Peyer's patch (tissue), 4 donors: ENCODE data around the gene DPEP2.

Experiments used
- POLR2A ChIP-seq, 2 donors: fragments of 450-650 bp; IDR thresholded peaks; one replicate each; pipeline ENCODE4 v1.5.1; 2017; ENCODE audit warnings: antibody characterized with exemption in 2 of 2, mild to moderate bottlenecking in 2 of 2, moderate library complexity in 2 of 2
- TF ChIP-seq, protein P1 (sequence below), 6 experiments: fragments of 450-650 bp in 4 of 6; fragments of 200-600 bp in 2 of 6; sonication (generic) in 1 of 6; IDR thresholded peaks; one replicate each; pipeline ENCODE4 v1.5.1; 2017 to 2019; ENCODE audit warnings: antibody characterized with exemption in 6 of 6, mild to moderate bottlenecking in 3 of 6, moderate library complexity in 1 of 6

DNA sequence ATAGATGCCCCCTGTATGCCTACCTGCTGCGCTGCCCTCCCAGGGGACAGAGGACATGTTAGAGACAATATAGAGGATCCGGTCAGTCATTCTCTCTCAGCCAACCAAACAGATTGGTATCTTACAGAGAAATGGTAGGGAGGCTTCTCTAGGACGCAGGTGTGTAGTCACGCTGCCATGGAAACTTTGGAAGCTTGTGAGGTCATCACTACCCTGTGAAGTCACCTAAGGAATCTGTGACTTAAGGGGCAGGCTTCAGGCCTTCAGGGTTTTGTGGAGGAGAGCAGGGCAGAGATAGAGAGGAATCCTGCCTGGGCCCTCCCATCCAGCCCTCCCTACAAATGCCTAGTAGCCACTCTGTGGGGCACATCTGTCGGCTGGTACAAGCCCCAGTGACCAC, 16.4 kb upstream of the DPEP2 start, which contains the start of gene DPEP2NB:
- TF ChIP-seq, protein P1, sequence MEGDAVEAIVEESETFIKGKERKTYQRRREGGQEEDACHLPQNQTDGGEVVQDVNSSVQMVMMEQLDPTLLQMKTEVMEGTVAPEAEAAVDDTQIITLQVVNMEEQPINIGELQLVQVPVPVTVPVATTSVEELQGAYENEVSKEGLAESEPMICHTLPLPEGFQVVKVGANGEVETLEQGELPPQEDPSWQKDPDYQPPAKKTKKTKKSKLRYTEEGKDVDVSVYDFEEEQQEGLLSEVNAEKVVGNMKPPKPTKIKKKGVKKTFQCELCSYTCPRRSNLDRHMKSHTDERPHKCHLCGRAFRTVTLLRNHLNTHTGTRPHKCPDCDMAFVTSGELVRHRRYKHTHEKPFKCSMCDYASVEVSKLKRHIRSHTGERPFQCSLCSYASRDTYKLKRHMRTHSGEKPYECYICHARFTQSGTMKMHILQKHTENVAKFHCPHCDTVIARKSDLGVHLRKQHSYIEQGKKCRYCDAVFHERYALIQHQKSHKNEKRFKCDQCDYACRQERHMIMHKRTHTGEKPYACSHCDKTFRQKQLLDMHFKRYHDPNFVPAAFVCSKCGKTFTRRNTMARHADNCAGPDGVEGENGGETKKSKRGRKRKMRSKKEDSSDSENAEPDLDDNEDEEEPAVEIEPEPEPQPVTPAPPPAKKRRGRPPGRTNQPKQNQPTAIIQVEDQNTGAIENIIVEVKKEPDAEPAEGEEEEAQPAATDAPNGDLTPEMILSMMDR (IDR thresholded peaks at IDR 0.05) = no peak
- TF ChIP-seq POLR2A (IDR thresholded peaks at IDR 0.05) = no peak
